Activated gamma-delta T cell treated with anti-CD3 and anti-CD28 coated beads, Interleukin-2, amount 50 U/mL, for 16 hours (primary cell): ENCODE measurements around the gene ZNF385B.
"Not testable (repeated sequence)": the region's sequence is repeated elsewhere in the genome, so short reads cannot be mapped to it uniquely, and the experiment has no call there.

ENCODE experiments used
- DNase-seq: peaks from one replicate; pipeline ENCODE4 v3.0.0-alpha.2; 2020; ENCODE audit warnings: low read depth

The ZNF385B gene

GRCh38 chr2:179487010-179487731, 374.2 kb downstream of the ZNF385B start:
- DNase-seq = no peak

GRCh38 chr2:179483131-179483530, 378.3 kb downstream of the ZNF385B start:
- no peak for DNase-seq

- DNase-seq = no peak
These were observed 381.5 kb downstream of the ZNF385B start for GRCh38 chr2:179479947-179480346.

- DNase-seq = no peak
These were observed 382.6 kb downstream of the ZNF385B start for GRCh38 chr2:179478771-179479170.

- DNase-seq = no peak
These were observed 390.4 kb downstream of the ZNF385B start for GRCh38 chr2:179470992-179471391.

GRCh38 chr2:179470089-179470488, 391.3 kb downstream of the ZNF385B start:
- no peak for DNase-seq

GRCh38 chr2:179467960-179468359, 393.5 kb downstream of the ZNF385B start:
- no peak for DNase-seq

- DNase-seq = no peak
These were observed 394.3 kb downstream of the ZNF385B start for GRCh38 chr2:179467111-179467510.

GRCh38 chr2:179461420-179461819, 400.0 kb downstream of the ZNF385B start:
- DNase-seq = no peak

- no peak for DNase-seq
These were observed 401.1 kb downstream of the ZNF385B start for GRCh38 chr2:179460181-179460929.

GRCh38 chr2:179458113-179458512, 403.3 kb downstream of the ZNF385B start:
- DNase-seq = not testable (repeated sequence)

- no peak for DNase-seq
These were observed 405.6 kb downstream of the ZNF385B start for GRCh38 chr2:179455824-179456223.

- no peak for DNase-seq
These were observed 406.3 kb downstream of the ZNF385B start for GRCh38 chr2:179455172-179455524.

GRCh38 chr2:179454443-179455171, 406.8 kb downstream of the ZNF385B start:
- no peak for DNase-seq

GRCh38 chr2:179449010-179449409, 412.4 kb downstream of the ZNF385B start:
- no peak for DNase-seq

GRCh38 chr2:179447839-179448447, 413.5 kb downstream of the ZNF385B start:
- DNase-seq = no peak

GRCh38 chr2:179447421-179447820, 414.0 kb downstream of the ZNF385B start:
- no peak for DNase-seq

GRCh38 chr2:179446476-179447141, 414.8 kb downstream of the ZNF385B start:
- DNase-seq = no peak

GRCh38 chr2:179444056-179444455, 417.4 kb downstream of the ZNF385B start:
- no peak for DNase-seq

- DNase-seq = no peak
These were observed 418.2 kb downstream of the ZNF385B start for GRCh38 chr2:179443180-179443579.

- no peak for DNase-seq
These were observed 419.2 kb downstream of the ZNF385B start for GRCh38 chr2:179442206-179442605.

- no peak for DNase-seq
These were observed 419.9 kb downstream of the ZNF385B start for GRCh38 chr2:179441551-179441950.
